ENCODE data around the gene VPS35.

Gene VPS35

DNA sequence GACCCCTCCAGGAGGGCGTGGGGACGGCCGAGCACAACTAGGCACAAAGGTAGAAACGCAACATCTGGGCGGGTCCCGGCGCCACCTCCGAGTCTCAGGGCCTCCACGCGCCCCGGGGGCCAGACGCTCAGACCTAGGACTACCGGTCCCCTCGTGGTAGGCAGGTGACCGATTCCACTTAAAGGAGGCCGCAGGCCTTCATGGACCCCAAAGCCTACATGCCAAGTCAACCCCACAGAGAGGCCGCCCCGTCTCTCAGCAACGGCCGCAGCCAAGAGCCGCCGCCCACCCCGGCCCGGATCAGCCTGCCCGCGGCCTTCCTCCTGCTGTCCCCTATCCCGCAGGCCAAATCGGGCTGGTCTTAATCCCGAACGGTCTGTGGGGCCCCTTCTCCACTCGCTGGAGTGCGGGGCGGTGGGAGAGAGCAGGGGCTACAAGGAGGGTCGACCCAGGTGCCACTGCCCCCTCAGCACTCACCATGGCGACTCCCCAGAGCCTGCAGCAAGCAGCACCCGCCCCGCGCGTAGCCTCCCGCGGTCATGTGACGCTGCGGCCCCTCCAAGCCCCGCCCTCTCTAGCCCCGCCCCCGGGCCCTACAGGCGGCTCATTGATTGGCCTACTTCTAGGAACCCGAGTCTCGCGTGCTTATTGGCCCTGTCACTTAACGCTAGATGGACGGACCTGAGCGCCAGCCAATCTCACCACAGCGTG, at the start of gene VPS35:
Gene VPS35, minus strand, starts transcription at position 525 of the 711 bp plus-strand sequence. Its CDS starts 45 bp downstream, at position 480.
- DNase-seq = peak; percentile 99

DNA sequence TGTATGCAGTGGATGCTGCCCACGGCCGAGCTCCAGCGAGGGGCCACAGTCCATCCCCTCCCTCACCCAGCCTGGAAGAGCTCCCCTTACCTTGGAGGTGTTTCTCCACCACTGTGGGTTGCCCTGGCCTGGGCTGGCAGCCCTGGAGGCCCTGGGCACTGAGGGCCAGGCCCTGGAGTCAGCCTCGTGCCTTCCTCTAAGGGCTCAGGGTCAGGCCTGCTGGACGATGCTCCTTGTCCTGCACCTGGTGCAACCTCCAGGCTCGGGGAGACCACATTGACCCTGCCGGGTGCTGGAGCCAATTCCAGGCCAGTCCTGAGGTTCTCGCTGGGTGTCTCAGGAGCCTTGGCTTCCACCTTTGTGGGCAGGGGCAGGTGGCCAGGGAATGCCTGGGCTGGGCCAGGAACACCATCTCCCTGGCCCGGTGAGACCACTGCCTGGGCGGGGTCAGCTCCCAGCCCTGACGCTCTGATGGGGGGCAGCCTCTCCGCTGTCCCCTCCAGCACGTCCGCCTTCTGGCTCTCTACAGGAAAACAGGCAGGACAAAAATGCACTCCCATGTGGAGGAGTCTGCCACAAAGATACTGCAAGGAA, 48.7 kb upstream of the VPS35 start:
- no peak for DNase-seq

DNA sequence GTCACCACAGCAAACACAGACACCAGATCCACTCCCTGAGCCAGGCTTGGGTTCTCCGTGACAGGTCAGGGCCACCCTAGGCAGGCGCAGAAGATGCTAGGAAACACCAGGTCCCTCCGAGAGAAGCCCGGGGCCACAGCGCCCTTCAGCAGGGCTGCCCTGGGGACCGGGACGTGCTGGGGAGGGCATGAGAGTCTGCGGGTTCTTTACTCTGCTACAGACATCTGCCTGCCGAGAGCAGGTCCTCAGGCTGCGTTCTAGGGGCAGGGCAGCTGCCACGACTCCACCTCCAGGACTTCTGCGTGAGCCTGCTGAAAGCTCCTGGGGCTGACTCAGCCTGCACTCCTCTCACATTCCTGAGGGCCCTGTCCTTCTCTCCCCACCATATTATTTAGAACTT, 47.7 kb upstream of the VPS35 start:
- no peak for DNase-seq

DNA sequence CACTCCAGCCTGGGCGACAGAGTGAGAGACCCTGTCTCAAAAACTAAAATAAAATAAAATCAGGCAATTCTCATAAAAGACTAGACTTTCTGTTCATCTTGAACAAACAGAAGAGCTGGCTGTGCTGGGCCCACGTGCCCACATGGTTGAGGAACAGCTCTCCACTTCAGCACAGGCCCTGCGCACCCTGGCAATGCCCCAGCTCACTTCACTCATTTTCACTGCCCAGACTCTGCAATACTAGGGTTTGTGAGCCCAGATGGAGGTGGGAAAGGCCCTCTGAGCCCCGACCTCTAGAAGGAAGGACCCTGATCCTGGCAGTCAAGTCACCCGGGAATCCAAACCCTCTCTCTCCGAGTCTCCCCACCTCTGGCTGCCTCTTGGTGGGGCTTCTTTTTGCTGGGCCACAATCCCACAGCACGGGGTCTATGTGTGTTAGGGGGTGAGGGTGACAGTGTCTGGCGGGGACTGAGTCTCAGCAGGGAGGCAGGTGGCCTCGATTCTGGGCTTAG, 44.4 kb upstream of the VPS35 start:
- no peak for DNase-seq

DNA sequence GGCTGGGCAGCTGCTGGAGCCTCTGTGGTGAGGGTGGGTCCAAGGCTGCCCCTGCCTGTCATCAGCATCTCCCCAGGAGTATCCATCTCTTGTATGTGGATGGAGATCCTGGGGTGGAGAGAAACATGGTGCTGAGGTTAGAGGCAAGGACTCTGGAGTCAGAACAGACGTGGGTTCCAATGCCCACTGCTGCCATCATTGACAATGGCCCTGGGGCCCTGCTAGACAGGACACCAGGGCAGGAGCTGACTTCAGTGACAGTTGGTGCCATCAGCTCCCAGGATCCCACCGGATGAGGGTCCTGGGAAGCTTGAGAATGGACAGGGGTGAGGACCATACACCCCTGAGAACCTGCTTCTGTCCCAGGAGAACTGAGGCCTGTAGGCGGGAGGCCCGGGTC, 43.6 kb upstream of the VPS35 start:
- no peak for DNase-seq

DNA sequence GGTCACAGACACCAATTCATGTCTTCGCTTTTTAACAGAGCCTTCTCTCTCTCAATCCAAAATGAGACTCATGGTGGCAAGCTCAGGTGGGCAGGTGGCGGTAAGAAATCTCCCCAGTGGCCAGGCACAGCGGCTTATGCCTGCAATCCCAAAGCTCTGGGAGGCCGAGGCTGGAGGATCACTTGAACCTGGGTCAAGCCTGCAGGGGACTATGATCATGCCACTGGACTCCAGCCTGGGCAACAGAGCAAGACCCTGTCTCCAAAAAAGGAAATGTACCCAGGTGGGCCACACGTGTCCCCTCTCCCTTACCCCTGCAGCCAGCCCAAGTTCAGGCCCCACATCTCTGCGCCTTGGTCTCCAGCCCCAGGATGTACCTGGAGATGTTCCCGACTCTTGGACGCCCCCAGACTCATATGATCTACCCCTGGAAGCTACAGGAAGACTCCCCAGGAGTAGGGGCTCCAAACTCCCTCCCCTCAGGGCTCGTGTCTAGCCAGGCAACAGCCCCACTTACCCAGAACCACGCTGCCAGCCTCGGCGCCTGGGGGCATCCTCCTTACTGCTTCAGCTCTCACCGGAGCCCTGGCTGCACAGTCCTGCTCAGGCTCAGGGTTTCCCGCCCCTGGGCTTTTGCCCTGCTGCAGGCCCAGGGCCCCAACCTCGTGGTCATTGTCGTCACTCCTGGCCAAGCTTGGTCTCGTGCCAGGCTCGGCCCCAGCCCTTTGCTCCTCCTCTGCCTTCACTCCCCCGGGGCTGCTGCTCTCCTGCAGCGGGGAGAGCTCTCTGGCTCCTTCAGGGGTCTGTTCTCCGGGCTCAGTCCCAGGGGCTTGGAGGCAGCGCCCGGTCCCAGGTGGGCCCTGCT, 42.9 kb upstream of the VPS35 start:
- no peak for DNase-seq

DNA sequence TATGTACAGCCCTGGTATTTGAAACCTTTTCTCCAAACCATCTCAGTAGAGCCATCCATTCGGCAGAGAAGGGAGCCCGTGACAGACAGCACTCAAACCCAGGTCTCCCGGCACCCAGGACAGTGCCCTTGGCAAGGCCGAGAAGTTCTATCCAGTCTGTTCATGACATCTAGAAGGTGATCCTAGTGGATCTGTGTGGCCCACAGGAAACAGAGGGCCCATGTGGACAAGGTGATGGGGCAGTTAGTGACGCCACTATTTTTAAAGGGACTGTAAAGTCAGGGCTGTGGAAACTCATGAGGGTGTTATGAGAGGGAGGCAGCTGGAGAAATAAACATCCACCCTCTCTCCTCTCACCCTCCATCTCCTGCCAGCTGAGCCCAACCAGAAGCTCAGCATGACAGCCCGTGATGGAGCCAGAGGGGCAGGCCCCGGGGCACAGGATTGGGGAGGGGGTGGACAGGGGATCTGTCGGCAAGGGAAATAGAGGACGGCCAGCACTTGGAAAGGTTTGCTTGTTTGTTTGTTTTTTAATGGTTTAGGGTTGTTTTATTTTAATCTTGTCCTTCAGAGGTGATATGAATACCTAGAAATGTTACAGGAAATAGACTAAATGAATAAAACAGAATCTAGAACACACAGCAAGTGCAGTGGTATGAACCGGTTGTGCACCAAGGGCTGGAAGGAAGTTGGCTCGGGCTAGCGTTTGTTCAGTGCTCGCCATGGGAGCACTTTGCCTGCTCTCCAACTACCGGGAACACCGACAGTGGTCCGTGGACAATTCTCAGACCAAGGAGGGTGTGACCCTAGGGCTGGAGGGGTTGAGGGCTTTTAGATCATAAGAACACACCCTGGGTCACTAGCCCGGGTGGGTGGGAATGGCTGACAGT, 42.1 kb upstream of the VPS35 start:
- no peak for DNase-seq

DNA sequence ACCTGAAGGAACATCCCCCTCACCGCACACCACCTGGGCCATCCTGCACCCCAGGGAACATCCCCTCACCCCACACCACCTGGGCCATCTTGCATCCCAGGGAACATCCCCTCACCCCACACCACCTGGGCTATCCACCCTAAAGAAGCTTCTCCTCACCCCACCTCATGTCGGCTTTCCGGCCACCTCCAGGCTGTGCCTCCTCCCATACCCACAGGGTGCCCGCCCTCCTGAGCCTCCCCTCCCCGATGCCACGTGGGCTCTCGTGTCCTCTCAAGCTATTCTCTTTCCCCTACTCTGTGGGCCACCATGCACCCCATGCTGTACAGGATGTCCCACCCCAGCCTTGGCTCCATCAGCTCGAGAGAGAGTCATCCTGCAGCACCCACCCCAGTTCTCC, 41.1 kb upstream of the VPS35 start:
- no peak for DNase-seq

DNA sequence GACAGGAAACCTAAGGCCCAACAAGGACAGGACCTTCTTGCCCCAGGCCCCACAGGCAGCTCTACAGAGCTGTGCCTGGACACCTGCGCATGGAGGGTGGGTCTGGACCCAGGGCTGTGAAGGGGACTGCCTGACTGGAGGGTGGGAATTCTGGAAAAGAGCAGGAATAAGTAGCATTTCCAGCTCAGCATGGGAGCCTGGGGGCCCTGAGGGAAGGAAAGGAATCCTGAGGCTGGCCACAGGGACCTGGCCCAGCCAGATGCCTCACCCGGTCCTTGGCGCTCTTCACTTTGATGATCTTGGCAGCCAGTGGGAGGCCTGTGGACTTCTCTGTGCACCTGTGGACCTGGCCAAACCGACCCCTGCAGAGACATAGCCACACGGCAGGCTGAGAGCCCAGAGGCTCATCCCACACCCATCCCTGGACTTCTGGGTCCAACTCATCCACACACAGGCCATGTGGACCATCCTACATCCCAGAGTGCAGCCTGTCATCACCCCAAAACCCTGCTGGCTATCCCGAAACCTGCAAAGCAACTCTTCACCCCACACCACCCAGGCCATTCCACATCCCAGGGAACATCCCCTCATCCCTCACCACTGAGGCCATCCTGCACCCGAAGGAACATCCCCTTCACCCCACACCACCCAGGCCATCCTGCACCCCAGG, 40.5 kb upstream of the VPS35 start:
- no peak for DNase-seq

DNA sequence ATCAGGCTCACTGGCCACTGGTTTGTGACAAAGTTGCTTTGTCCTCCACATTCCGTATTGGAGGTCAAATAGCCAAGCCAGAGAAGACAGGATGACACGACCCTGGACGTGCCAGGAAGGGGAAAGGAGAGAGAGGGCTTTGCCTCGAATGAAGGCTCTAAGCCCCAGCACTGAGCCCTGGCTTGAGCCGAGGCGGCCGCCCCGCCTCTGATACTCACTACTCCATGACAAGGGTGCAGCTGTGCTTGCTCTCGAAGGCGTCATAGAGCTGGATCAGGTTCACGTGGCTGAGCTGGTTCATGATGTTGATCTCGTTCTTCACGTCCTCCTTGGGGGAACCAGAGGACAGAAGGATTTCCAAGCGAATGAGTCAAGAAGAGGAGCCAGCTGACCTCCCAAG, 39.8 kb upstream of the VPS35 start:
- DNase-seq = no peak

DNA sequence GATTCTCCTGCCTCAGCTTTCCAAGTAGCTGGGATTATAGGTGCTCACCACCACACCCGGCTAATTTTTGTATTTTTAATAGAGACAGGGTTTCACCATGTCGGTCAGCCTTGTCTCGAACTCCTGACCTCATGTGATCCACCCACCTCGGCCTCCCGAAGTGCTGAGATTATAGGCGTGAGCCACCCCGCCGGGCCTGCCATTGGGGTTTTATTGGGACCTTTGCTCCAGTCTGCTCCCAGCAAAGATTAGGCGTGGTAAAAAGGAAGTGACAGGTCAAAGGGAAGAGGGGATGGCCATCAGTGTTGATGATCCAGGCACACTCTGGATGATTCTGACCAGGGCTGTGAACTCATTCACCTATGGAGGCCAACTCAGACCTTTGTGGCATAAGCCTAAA, 38.7 kb upstream of the VPS35 start:
- DNase-seq = no peak

DNA sequence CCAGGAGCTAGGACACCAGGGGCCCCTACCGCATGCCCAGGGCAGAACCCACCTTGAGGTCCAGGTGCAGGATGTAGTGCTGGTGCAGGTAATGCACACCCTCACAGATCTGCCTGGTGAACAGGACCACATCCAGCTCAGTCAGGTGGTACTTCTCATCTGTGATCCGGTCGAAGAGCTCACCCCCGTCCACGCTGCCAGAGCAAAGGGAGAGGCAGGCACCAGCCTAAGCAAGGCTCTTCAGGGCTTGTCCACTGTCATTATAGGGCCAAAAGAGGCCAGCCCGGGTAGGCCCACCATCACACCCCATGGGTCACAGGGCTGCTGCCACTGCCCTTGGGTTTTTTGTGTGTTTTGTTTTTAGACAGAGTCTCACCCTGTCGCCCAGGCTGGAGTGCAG, 38.2 kb upstream of the VPS35 start:
- DNase-seq = no peak

DNA sequence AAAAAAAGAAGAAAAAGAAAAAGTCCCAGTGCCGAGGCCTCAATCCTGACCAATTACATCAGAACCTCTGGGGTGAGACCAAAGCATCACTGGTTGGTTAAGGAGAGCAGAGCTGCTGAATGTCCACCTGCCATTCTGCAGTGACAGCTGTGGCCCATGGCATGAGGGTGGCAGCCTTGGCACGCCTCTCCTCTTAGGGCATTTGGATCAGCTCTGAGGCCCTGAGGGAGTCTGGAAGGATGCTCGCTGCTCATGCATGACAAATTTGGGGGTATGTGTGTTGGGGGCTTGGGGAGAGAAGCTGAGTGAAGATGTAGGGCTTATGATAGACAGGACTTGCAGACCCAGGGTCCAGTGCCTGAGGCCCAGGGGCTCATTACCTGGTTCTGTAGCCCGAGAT, 32.9 kb upstream of the VPS35 start:
- no peak for DNase-seq

DNA sequence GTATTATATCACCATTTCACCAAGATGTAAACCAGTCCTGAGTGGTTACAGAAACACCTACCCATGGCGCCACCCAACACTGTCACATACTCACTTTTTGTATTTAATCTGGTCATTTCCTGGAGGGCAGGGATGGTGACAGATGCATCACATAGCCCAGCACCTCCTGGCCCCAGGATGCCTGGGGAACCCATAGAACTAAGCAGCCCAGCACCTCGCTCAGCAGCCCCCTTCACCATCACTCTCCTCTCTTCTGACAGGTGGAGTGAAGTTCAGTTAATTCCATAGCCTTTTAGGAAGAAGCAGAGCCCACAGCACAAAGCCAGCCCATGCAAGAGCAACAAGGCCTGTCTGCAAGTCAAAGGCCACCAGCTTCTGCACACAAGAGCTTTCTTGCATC, 31.6 kb upstream of the VPS35 start:
- DNase-seq = no peak

DNA sequence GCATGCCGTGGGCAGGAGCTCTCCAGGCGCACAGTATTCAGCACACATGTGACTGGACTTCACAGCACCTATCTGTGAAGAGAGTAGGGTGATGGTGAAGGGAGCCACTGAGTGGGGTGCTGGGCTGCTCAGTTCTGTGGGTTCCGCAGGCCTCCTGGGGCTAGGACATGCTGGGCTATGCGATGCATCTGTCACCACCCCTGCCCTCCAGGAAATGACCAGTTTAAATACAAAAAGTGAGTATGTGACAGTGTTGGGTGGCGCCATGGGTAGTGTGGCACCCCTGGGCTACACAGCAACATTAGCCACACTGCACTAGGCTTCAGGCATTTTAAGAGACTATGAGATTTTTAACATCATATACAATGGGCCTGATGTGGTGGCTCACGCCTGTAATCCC, 30.6 kb upstream of the VPS35 start:
- DNase-seq = no peak

DNA sequence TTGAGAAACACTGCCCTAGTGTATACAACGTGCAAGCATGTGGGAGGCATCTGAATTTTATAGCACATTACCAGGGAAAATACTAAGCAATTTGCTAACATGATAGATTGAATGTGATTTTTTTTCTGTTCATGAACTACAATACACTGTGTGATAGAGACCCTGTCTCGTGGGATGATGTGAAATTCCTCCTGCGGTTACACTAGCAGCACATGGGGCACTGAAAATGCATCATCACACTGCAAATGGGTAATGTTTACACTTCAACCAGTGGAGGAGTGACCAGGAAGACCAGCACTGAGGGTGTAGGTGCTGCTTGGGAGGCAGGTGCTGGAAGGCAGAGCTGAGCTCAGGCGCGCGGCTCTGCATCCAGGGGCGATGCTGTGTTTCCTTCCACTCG, 29.2 kb upstream of the VPS35 start:
- DNase-seq = no peak

DNA sequence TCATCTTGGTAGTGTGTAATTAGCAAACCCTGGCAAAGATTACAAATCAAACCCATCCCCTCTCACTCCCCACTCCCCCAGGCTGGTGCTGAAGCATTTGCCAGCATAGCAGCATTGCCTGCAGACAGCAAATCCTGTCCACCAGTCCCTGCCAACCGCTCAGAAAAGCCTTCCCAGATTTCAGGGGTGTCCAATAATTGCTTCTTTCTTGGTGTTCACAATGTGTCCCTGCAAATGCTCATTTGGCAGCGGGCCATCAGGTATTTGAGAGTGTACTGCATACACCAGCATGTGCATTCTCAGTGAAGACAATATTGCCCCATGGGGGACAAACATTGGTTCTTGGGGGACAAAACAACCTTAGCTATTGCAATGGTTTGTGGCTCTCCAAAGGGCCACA, 28.7 kb upstream of the VPS35 start:
- DNase-seq = no peak

DNA sequence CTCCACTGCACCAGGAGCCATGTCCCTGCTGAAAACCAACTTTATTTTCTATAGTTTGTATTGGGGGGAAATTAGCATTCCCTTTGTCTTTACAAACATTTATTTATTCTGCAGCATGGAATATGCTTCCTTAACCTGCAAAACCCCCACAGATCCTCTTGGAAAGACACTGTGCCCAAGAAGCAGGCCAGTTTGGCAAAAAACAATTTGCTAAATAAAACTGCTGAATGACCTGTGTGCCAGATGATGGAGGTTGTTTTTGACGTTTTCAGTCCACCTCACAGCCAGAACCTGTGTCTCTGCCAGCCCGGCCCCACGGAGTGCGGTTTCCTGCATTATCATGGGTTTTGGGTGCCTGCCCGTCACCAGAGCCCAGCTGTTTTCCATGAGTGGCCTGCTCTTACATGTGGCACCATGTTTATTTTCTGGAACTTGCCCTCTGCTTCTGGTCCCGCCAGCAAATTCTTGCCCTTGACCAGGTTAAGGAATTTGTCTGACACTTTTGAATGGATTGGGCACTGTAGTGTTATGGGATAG, 26.9 kb upstream of the VPS35 start:
- DNase-seq = no peak

DNA sequence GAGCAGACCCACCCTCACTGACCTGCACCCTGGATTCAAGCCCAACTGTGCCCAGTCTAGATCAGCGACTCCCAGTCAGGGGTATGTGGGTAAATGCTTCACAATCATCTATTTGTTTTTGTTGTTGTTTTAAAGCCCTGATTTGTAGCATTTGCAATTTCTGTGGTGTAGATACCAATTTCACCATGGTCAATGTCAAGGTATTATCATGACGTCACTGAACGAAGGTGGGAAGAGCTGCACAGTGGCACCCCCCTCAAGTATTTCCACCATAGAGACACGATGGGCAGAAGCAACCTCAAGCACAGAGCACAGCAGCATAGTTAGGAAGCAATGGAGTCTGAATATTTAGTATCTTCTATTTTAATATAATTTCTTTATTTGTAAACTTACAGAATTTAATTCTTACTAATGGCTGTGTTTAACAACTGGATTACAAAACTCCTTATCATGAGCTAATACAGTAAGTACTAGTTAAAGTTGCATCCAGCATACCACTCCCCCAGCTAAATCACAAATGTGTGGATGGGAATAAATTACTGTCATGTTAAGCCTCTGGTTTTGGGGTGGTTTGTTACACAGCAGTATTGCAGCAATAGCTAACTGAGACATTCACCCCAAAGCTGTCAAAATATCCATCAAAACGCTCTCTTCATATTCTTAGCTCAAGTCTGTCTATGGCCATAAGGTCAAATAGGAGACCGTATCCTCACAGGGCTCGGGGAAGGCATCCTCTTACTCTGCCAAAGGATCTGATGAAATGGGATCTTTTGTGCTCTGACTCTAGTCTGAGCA, 26.0 kb upstream of the VPS35 start:
- no peak for DNase-seq

DNA sequence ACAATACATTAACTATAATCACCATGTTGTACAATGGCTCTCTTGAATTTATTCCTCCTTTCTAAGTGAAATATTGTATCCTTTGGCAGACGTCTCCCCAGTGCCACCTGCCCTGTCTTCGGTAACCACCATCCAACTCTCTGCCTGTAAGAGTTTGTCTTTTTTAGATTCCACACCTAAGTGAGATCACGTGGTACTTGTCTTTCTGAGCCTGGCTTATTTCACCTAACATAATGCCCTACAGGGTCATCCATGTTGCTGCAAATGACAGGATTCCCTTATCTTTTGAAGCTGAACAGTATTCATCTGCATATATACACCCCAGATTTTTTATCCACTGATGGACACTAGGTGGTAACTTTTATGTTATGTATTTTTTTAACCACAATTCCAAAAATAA, 24.7 kb upstream of the VPS35 start:
- no peak for DNase-seq

DNA sequence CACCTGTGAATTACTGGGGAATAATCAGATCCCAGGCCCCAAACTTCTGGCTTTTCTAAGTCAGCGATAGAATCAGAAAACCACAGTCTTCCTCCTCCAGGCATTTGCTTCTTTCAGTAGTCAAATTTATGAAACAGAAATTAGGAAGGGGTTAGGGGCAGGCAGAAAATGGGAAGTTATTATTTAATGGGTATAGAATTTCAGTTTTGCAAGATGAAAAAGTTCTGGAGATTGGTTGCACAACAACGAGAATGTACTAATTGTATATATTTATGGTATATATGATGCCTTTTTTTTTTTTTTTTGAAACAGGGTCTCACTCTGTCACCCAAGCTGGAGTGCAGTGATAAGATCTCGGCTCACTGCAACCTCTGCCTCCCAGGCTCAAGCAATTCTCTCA, 23.9 kb upstream of the VPS35 start:
- no peak for DNase-seq
